Muscle of arm (tissue), 12 donors: Measurements from ENCODE around the gene EIF1AD. TPM values are rescaled to one million over a fixed set of nuclear protein-coding genes. Genes with fewer than 3 reads are reported as not detected.

Experiments
- polyA plus RNA-seq, 12 donors: library from polyadenylated mRNA; unstranded; fragments of 120-200 nt; gene quantifications; one replicate each; pipeline ENCODE4 v1.2.1, GENCODE V29; 2013; ENCODE audit not compliant: insufficient read length in 12 of 12

EIF1AD gene
- polyA plus RNA-seq, 12 donors = 13.9 to 21.6 (median 20.3) TPM; not detected in 1

Other genes starting within 250 kb of the EIF1AD start
- 1 to 10 TPM in 11 of 12 donors, not detected in 1; 1.2 to 7.0 (median 1.8) TPM for gene AP5B1, start 221.2 kb downstream of the EIF1AD start, polyA plus RNA-seq
- 1 to 10 TPM in 3 of 12 donors, under 1 TPM in 4, not detected in 5; 0.07 to 8.2 (median 0.44) TPM for gene OVOL1, start 215.1 kb downstream of the EIF1AD start, polyA plus RNA-seq
- 1 to 10 TPM in 6 of 12 donors, under 1 TPM in 4, not detected in 2; 0.84 to 3.2 (median 1.2) TPM for gene SNX32, start 168.2 kb downstream of the EIF1AD start, polyA plus RNA-seq
- 100 to 1,000 TPM in 11 of 12 donors, not detected in 1; 525 to 708 (median 574) TPM for gene CFL1, start 144.0 kb downstream of the EIF1AD start, polyA plus RNA-seq
- 10 to 100 TPM in 11 of 12 donors, not detected in 1; 35.4 to 63.0 (median 39.4) TPM for gene MUS81, start 141.7 kb downstream of the EIF1AD start, polyA plus RNA-seq
- 100 to 1,000 TPM in 5 of 12 donors, 10 to 100 TPM in 6, not detected in 1; 72.0 to 155 (median 92.2) TPM for gene EFEMP2, start 129.4 kb downstream of the EIF1AD start, polyA plus RNA-seq
- 1 to 10 TPM in 4 of 12 donors, under 1 TPM in 6, not detected in 2; 0.32 to 5.3 (median 0.78) TPM for gene CTSW, start 122.3 kb downstream of the EIF1AD start, polyA plus RNA-seq
- gene FIBP, start 113.7 kb downstream of the EIF1AD start, polyA plus RNA-seq = 10 to 100 TPM in 11 of 12 donors, not detected in 1; 51.1 to 68.4 (median 60.3) TPM
- 10 to 100 TPM in 8 of 12 donors, 1 to 10 TPM in 3, not detected in 1; 9.0 to 38.8 (median 10.5) TPM for gene CCDC85B, start 111.5 kb downstream of the EIF1AD start, polyA plus RNA-seq
- gene FOSL1, start 101.8 kb downstream of the EIF1AD start, polyA plus RNA-seq = 1 to 10 TPM in 1 of 12 donors, under 1 TPM in 8, not detected in 3; 0.15 to 1.0 (median 0.24) TPM
- gene C11orf68, start 83.1 kb downstream of the EIF1AD start, polyA plus RNA-seq = 10 to 100 TPM in 11 of 12 donors, not detected in 1; 26.1 to 37.7 (median 30.8) TPM
- 100 to 1,000 TPM in 1 of 12 donors, 10 to 100 TPM in 10, not detected in 1; 49.0 to 117 (median 65.8) TPM for gene DRAP1, start 82.7 kb downstream of the EIF1AD start, polyA plus RNA-seq
- under 1 TPM in 5 of 12 donors, not detected in 7; 0.10 to 0.21 (median 0.12) TPM for gene TSGA10IP, start 56.7 kb downstream of the EIF1AD start, polyA plus RNA-seq
- 10 to 100 TPM in 11 of 12 donors, not detected in 1; 30.3 to 66.7 (median 32.6) TPM for gene SART1, start 40.4 kb downstream of the EIF1AD start, polyA plus RNA-seq
- 100 to 1,000 TPM in 11 of 12 donors, not detected in 1; 207 to 438 (median 224) TPM for gene BANF1, start 346 bp upstream of the EIF1AD start, polyA plus RNA-seq
- 1 to 10 TPM in 1 of 12 donors, under 1 TPM in 2, not detected in 9; 0.66 to 2.2 (median 0.88) TPM for gene CST6, start 9.9 kb upstream of the EIF1AD start, polyA plus RNA-seq
- gene CATSPER1, start 24.3 kb upstream of the EIF1AD start, polyA plus RNA-seq = under 1 TPM in 5 of 12 donors, not detected in 7; 0.08 to 0.57 (median 0.11) TPM
- 1 to 10 TPM in 1 of 12 donors, under 1 TPM in 8, not detected in 3; 0.24 to 1.1 (median 0.47) TPM for gene GAL3ST3, start 47.0 kb upstream of the EIF1AD start, polyA plus RNA-seq
- 100 to 1,000 TPM in 11 of 12 donors, not detected in 1; 120 to 210 (median 134) TPM for gene SF3B2, start 50.2 kb upstream of the EIF1AD start, polyA plus RNA-seq
- gene PACS1, start 68.1 kb upstream of the EIF1AD start, polyA plus RNA-seq = 100 to 1,000 TPM in 1 of 12 donors, 10 to 100 TPM in 11; 29.9 to 128 (median 33.8) TPM